ENCODE results near the gene KRT77. TPM values are rescaled to one million over a fixed set of nuclear protein-coding genes. Genes with fewer than 3 reads are reported as not detected.

The KRT77 gene
- total and polyA plus RNA-seq, 2 experiments from 2014 or later: not detected

GRCh38 chr12:52663420-52663819, 39.9 kb downstream of the KRT77 start:
- no peaks in the 10 kb centered on the region for H3K27me3 ChIP-seq (ENCODE audit: insufficient read depth)
- no peak overlapping the region for H3K4me3 ChIP-seq
- H3K4me1 Mint-ChIP-seq: no peaks in the 10 kb centered on the region; the same call in 2 of the 3 replicates
- no peak overlapping the region for H2AFZ ChIP-seq
- H4K20me1 ChIP-seq (replicated peaks; ENCODE audit: insufficient read depth): no peaks in the 10 kb centered on the region
- H3K27me3 Mint-ChIP-seq (ENCODE audit: insufficient read depth, low read depth, poor library complexity): no peaks in the 10 kb centered on the region
- H3K9me3 Mint-ChIP-seq: no peaks in the 10 kb centered on the region
- H3K4me1 ChIP-seq (ENCODE audit: insufficient read depth): no peaks in the 10 kb centered on the region
- DNase-seq (ENCODE audit: low spot score) (no peak), ATAC-seq (no peak)
- H3K36me3 Mint-ChIP-seq (ENCODE audit: low read depth): no peaks in the 10 kb centered on the region
- no peak overlapping the region for H3K27ac Mint-ChIP-seq
- no peaks in the 10 kb centered on the region for H3K79me2 ChIP-seq (replicated peaks; ENCODE audit: insufficient read depth)
- H3F3A ChIP-seq (replicated peaks; ENCODE audit: low read depth): no peaks in the 10 kb centered on the region
- no peaks in the 10 kb centered on the region for H3K36me3 ChIP-seq (ENCODE audit: insufficient read depth)
- no peak overlapping the region for H3K4me2 ChIP-seq
- H3K27ac ChIP-seq (ENCODE audit: low read depth): no peak overlapping the region
- H3K9me2 ChIP-seq (ENCODE audit: insufficient read depth): no peaks in the 10 kb centered on the region
- no peak for TF ChIP-seq CREB1 (CRISPR knock-in tag; IDR thresholded peaks at IDR 0.05; ENCODE audit: low read depth)
- no peak for TF ChIP-seq NANOG (IDR thresholded peaks at IDR 0.05; ENCODE audit: borderline replicate concordance)
- TF ChIP-seq, protein P1, sequence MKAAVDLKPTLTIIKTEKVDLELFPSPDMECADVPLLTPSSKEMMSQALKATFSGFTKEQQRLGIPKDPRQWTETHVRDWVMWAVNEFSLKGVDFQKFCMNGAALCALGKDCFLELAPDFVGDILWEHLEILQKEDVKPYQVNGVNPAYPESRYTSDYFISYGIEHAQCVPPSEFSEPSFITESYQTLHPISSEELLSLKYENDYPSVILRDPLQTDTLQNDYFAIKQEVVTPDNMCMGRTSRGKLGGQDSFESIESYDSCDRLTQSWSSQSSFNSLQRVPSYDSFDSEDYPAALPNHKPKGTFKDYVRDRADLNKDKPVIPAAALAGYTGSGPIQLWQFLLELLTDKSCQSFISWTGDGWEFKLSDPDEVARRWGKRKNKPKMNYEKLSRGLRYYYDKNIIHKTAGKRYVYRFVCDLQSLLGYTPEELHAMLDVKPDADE (IDR thresholded peaks at IDR 0.05): no peak
- TF ChIP-seq ZNF114 (CRISPR knock-in tag; IDR thresholded peaks at IDR 0.05): no peak
- no peak for TF ChIP-seq ZNF331 (CRISPR knock-in tag; IDR thresholded peaks at IDR 0.05; ENCODE audit: low read depth)
- no peak for TF ChIP-seq EZH2 (IDR thresholded peaks at IDR 0.05; ENCODE audit: low read depth, unreplicated experiment)
- TF ChIP-seq POLR2AphosphoS5 (IDR thresholded peaks at IDR 0.05; ENCODE audit: low read depth): no peak
- TF ChIP-seq, protein P2, sequence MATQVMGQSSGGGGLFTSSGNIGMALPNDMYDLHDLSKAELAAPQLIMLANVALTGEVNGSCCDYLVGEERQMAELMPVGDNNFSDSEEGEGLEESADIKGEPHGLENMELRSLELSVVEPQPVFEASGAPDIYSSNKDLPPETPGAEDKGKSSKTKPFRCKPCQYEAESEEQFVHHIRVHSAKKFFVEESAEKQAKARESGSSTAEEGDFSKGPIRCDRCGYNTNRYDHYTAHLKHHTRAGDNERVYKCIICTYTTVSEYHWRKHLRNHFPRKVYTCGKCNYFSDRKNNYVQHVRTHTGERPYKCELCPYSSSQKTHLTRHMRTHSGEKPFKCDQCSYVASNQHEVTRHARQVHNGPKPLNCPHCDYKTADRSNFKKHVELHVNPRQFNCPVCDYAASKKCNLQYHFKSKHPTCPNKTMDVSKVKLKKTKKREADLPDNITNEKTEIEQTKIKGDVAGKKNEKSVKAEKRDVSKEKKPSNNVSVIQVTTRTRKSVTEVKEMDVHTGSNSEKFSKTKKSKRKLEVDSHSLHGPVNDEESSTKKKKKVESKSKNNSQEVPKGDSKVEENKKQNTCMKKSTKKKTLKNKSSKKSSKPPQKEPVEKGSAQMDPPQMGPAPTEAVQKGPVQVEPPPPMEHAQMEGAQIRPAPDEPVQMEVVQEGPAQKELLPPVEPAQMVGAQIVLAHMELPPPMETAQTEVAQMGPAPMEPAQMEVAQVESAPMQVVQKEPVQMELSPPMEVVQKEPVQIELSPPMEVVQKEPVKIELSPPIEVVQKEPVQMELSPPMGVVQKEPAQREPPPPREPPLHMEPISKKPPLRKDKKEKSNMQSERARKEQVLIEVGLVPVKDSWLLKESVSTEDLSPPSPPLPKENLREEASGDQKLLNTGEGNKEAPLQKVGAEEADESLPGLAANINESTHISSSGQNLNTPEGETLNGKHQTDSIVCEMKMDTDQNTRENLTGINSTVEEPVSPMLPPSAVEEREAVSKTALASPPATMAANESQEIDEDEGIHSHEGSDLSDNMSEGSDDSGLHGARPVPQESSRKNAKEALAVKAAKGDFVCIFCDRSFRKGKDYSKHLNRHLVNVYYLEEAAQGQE (IDR thresholded peaks at IDR 0.05; ENCODE audit: unreplicated experiment): no peak
- no peak for TF ChIP-seq STAT1 (IDR thresholded peaks at IDR 0.05; ENCODE audit: unreplicated experiment)
- no peak for TF ChIP-seq CTCF (conservative IDR thresholded peaks at IDR 0.05; ENCODE audit: low read depth in 2 of 2)
- TF ChIP-seq ZNF462 (CRISPR knock-in tag; IDR thresholded peaks at IDR 0.05): no peak
- no peak for TF ChIP-seq EZH2phosphoT487 (IDR thresholded peaks at IDR 0.05; ENCODE audit: unreplicated experiment)
- TF ChIP-seq JUNB (IDR thresholded peaks at IDR 0.05; ENCODE audit: unreplicated experiment): no peak
- H3K4me3 Mint-ChIP-seq: no peak overlapping the region

All from GM23338 (cell line).